MCF 10A (cell line): ENCODE data around the gene MAN1A1. TPM values are rescaled to one million over a fixed set of nuclear protein-coding genes. Genes with fewer than 3 reads are reported as not detected.

Experiments used
- BruUV-seq: library from RNA; stranded (reverse); fragments of 400-500 nt; replicated peaks from 2 replicates; lab custom pipeline; 2021; lab: Mats Ljungman, UMichigan
- CTCF ChIA-PET: fragments of 300-600 bp; sonication (Branson Sonifier 250); formaldehyde crosslinking; extraction: SDS; loops from one replicate; lab custom pipeline; 2021; ENCODE audit warnings: antibody characterized with exemption, inconsistent platforms; lab: Yijun Ruan, JAX
- POLR2A ChIA-PET: fragments of 300-600, 350-650 bp; sonication (Branson Sonifier 250); formaldehyde crosslinking; extraction: SDS; loops from one replicate; lab custom pipeline; 2020; ENCODE audit warnings: antibody characterized with exemption, inconsistent platforms; lab: Yijun Ruan, JAX
- DNase-seq: peaks from one replicate; pipeline ENCODE4 v3.0.0-alpha.2; 2018; ENCODE audit not compliant: unreplicated experiment
- H3K27ac Mint-ChIP-seq: one replicate; pipeline ENCODE4 v1.8.0; 2022; ENCODE audit warnings: mild to moderate bottlenecking, low read depth, mixed read lengths; ENCODE audit not compliant: unreplicated experiment
- H3K27me3 Mint-ChIP-seq: one replicate; pipeline ENCODE4 v1.8.0; 2022; ENCODE audit warnings: mixed read lengths; ENCODE audit not compliant: insufficient read depth, unreplicated experiment
- H3K36me3 Mint-ChIP-seq: one replicate; pipeline ENCODE4 v1.8.0; 2022; ENCODE audit warnings: mild to moderate bottlenecking, moderate library complexity, mixed read lengths; ENCODE audit not compliant: insufficient read depth, unreplicated experiment
- H3K4me1 Mint-ChIP-seq: one replicate; pipeline ENCODE4 v1.8.0; 2022; ENCODE audit warnings: mixed read lengths; ENCODE audit not compliant: insufficient read depth, unreplicated experiment
- H3K4me3 Mint-ChIP-seq: one replicate; pipeline ENCODE4 v1.8.0; 2022; ENCODE audit warnings: mild to moderate bottlenecking, moderate library complexity, mixed read lengths; ENCODE audit not compliant: unreplicated experiment
- H3K9me3 Mint-ChIP-seq: one replicate; pipeline ENCODE4 v1.8.0; 2022; ENCODE audit warnings: mixed read lengths; ENCODE audit not compliant: unreplicated experiment
- CTCF ChIP-seq: fragments of 200-600 bp; IDR thresholded peaks from one replicate; pipeline ENCODE4 v1.8.0; 2022; ENCODE audit warnings: antibody characterized with exemption, mild to moderate bottlenecking; ENCODE audit not compliant: unreplicated experiment
- intact Hi-C: fragments of 100-400 bp; cut with micrococcal nuclease; formaldehyde crosslinking; loops from 2 replicates; pipeline ENCODE4 v1.14.1; 2022
- total RNA-seq: library from RNA; stranded (reverse); gene quantifications from 2 replicates; pipeline ENCODE4 v1.2.3, GENCODE V29; 2022

MAN1A1 gene
- total RNA-seq, 1 experiment from 2014 or later: 1.3 TPM

GRCh38 chr6:119134752-119135151 lies 214.8 kb downstream of the MAN1A1 start:
- intact Hi-C loops: no loop called here
- Mint-ChIP-seq H3K4me3 (no peak overlapping the region), H3K27ac (no peak overlapping the region), H3K27me3 (no peaks in the 10 kb centered on the region), H3K36me3 (no peaks in the 10 kb centered on the region), H3K4me1 (peaks cover 19% of the 10 kb centered on the region), H3K9me3 (no peaks in the 10 kb centered on the region)
- CTCF ChIA-PET: no interaction called here
- no peak for DNase-seq
- no peak for TF ChIP-seq CTCF
- POLR2A ChIA-PET: no interaction called here
- BruUV-seq: no TSS peak

- Mint-ChIP-seq H3K4me3 (no peak overlapping the region), H3K27ac (no peak overlapping the region), H3K36me3 (no peaks in the 10 kb centered on the region), H3K4me1 (peaks cover 26% of the 10 kb centered on the region), H3K9me3 (no peaks in the 10 kb centered on the region), H3K27me3 (no peaks in the 10 kb centered on the region)
- DNase-seq: no peak
- ChIA-PET POLR2A (no interaction called here), CTCF (interaction anchor here (0.6 to 3.7 kb wide), 4 partner anchors 15 to 944 kb away, joined by 3 to 32 read pairs (median 6); no protein-coding TSS in a partner anchor)
- BruUV-seq: no TSS peak
- TF ChIP-seq CTCF: no peak
- intact Hi-C loops: no loop called here
These were observed 216.2 kb downstream of the MAN1A1 start for GRCh38 chr6:119133400-119133799.

- CTCF ChIA-PET: interaction anchor here (0.5 to 3.7 kb wide), 7 partner anchors 13 to 945 kb away, joined by 3 to 32 read pairs (median 4); no protein-coding TSS in a partner anchor
- no peaks in the 10 kb centered on the region for H3K27me3 Mint-ChIP-seq
These were observed 217.1 kb downstream of the MAN1A1 start for GRCh38 chr6:119132261-119132981.

More at GRCh38 chr6:119132261-119132981, 217.1 kb downstream of the MAN1A1 start:
- no peak overlapping the region for H3K27ac Mint-ChIP-seq
- TF ChIP-seq CTCF: no peak
- no peak for DNase-seq
- H3K4me1 Mint-ChIP-seq: peaks cover 21% of the 10 kb centered on the region
- intact Hi-C loops: no loop called here
- POLR2A ChIA-PET: no interaction called here
- no peaks in the 10 kb centered on the region for H3K9me3 Mint-ChIP-seq
- H3K4me3 Mint-ChIP-seq: no peak overlapping the region
- H3K36me3 Mint-ChIP-seq: no peaks in the 10 kb centered on the region
- no TSS peak for BruUV-seq
